ENCODE data around the gene CCDC9. TPM values are rescaled to one million over a fixed set of nuclear protein-coding genes. Genes with fewer than 3 reads are reported as not detected.

The CCDC9 gene
- total and polyA plus RNA-seq, 2 of the 13 experiments (the other 11 are each of a cell fraction or from before 2014, with no cell fraction given), result 2.9 to 6.3 TPM

DNA sequence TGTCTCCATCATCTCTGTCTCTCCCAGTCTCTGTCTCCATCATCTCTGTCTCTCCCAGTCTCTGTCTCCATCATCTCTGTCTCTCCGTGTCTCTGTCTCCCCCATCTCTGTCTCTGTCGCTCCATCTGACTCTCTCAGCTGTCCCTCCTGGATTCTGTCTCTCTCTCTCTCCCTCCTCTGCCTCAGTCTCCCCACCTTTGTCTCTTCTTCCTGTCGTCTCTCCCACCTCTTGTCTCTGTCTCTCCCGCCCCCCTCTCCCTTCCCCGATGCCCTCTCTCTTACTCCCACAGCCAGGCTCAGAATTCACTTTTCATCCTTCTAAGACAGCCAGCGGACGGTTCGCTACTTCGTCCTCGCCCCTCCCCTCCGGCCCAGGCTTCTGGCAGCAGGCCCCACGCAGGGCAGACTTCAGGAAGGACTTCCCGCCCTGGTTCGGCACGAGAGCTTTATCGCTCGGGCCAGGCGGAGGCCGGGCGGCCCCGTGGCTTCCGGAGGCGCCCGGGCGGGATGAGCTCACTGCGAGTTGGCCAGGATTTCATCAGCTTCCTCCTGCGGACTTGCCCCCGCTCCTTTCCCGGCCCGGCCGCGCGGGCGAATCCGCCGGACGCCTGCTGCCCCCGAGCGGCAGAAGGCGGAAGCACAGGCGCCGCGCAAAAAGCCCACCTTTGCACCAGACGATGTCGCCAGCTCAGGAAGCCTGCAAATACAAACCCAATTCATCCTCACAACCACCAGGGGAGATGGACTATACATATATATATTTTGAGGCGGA, 12.4 kb upstream of the CCDC9 start (continued):
- TF ChIP-seq, protein P1, sequence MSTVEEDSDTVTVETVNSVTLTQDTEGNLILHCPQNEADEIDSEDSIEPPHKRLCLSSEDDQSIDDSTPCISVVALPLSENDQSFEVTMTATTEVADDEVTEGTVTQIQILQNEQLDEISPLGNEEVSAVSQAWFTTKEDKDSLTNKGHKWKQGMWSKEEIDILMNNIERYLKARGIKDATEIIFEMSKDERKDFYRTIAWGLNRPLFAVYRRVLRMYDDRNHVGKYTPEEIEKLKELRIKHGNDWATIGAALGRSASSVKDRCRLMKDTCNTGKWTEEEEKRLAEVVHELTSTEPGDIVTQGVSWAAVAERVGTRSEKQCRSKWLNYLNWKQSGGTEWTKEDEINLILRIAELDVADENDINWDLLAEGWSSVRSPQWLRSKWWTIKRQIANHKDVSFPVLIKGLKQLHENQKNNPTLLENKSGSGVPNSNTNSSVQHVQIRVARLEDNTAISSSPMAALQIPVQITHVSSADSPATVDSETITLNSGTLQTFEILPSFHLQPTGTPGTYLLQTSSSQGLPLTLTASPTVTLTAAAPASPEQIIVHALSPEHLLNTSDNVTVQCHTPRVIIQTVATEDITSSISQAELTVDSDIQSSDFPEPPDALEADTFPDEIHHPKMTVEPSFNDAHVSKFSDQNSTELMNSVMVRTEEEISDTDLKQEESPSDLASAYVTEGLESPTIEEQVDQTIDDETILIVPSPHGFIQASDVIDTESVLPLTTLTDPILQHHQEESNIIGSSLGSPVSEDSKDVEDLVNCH (CRISPR knock-in tag; IDR thresholded peaks at IDR 0.05), result no peak
- TF ChIP-seq RAD51 (IDR thresholded peaks at IDR 0.05; ENCODE audit: borderline replicate concordance) (no peak), DPF2 (CRISPR knock-in tag; IDR thresholded peaks at IDR 0.05; ENCODE audit: borderline replicate concordance, low read depth) (no peak), CCAR2 (optimal IDR thresholded peaks at IDR 0.05; ENCODE audit: low read depth, low read length) (no peak), MBNL3 (CRISPR knock-in tag; conservative IDR thresholded peaks at IDR 0.05) (no peak), CBX2 (IDR thresholded peaks at IDR 0.05; ENCODE audit: low read depth, low read length) (no peak), CBX2 (CRISPR knock-in tag; IDR thresholded peaks at IDR 0.05; ENCODE audit: low read depth) (no peak), PHF5A (CRISPR knock-in tag; IDR thresholded peaks at IDR 0.05; ENCODE audit: low read depth, unreplicated experiment) (peak; percentile 13), FOXM1 (CRISPR knock-in tag; IDR thresholded peaks at IDR 0.05) (no peak), CHD4 (IDR thresholded peaks at IDR 0.05; ENCODE audit: borderline replicate concordance, low read length) (peak; percentile 93), EP300 (IDR thresholded peaks at IDR 0.05; ENCODE audit: low read depth in 2 of 2, low read length in 2 of 2) (peak; percentile 51 to 84; a peak in 3 of 4 replicates), EP300 (CRISPR knock-in tag; IDR thresholded peaks at IDR 0.05; ENCODE audit: borderline replicate concordance) (peak; percentile 96), KDM5A (IDR thresholded peaks at IDR 0.05; ENCODE audit: borderline replicate concordance, low read length) (no peak), CHD2 (IDR thresholded peaks at IDR 0.05; ENCODE audit: low read depth, low read length) (no peak), FLYWCH1 (CRISPR knock-in tag; IDR thresholded peaks at IDR 0.05) (peak; percentile 34; the same call in 1 of the 2 replicates)
- TF ChIP-seq, protein P2, sequence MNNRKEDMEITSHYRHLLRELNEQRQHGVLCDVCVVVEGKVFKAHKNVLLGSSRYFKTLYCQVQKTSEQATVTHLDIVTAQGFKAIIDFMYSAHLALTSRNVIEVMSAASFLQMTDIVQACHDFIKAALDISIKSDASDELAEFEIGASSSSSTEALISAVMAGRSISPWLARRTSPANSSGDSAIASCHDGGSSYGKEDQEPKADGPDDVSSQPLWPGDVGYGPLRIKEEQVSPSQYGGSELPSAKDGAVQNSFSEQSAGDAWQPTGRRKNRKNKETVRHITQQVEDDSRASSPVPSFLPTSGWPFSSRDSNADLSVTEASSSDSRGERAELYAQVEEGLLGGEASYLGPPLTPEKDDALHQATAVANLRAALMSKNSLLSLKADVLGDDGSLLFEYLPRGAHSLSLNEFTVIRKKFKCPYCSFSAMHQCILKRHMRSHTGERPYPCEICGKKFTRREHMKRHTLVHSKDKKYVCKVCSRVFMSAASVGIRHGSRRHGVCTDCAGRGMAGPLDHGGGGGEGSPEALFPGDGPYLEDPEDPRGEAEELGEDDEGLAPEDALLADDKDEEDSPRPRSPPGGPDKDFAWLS (CRISPR knock-in tag; IDR thresholded peaks at IDR 0.05; ENCODE audit: borderline replicate concordance), result no peak
- TF ChIP-seq, protein P3, sequence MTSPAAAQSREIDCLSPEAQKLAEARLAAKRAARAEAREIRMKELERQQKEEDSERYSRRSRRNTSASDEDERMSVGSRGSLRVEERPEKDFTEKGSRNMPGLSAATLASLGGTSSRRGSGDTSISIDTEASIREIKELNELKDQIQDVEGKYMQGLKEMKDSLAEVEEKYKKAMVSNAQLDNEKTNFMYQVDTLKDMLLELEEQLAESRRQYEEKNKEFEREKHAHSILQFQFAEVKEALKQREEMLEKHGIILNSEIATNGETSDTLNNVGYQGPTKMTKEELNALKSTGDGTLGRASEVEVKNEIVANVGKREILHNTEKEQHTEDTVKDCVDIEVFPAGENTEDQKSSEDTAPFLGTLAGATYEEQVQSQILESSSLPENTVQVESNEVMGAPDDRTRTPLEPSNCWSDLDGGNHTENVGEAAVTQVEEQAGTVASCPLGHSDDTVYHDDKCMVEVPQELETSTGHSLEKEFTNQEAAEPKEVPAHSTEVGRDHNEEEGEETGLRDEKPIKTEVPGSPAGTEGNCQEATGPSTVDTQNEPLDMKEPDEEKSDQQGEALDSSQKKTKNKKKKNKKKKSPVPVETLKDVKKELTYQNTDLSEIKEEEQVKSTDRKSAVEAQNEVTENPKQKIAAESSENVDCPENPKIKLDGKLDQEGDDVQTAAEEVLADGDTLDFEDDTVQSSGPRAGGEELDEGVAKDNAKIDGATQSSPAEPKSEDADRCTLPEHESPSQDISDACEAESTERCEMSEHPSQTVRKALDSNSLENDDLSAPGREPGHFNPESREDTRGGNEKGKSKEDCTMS (CRISPR knock-in tag; conservative IDR thresholded peaks at IDR 0.05), result no peak
- TF ChIP-seq, protein P4, sequence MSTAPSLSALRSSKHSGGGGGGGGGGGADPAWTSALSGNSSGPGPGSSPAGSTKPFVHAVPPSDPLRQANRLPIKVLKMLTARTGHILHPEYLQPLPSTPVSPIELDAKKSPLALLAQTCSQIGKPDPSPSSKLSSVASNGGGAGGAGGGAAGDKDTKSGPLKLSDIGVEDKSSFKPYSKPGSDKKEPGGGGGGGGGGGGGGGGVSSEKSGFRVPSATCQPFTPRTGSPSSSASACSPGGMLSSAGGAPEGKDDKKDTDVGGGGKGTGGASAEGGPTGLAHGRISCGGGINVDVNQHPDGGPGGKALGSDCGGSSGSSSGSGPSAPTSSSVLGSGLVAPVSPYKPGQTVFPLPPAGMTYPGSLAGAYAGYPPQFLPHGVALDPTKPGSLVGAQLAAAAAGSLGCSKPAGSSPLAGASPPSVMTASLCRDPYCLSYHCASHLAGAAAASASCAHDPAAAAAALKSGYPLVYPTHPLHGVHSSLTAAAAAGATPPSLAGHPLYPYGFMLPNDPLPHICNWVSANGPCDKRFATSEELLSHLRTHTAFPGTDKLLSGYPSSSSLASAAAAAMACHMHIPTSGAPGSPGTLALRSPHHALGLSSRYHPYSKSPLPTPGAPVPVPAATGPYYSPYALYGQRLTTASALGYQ (CRISPR knock-in tag; IDR thresholded peaks at IDR 0.05), result peak; percentile 65; the same call in 1 of the 2 replicates
- TF ChIP-seq, protein P5, sequence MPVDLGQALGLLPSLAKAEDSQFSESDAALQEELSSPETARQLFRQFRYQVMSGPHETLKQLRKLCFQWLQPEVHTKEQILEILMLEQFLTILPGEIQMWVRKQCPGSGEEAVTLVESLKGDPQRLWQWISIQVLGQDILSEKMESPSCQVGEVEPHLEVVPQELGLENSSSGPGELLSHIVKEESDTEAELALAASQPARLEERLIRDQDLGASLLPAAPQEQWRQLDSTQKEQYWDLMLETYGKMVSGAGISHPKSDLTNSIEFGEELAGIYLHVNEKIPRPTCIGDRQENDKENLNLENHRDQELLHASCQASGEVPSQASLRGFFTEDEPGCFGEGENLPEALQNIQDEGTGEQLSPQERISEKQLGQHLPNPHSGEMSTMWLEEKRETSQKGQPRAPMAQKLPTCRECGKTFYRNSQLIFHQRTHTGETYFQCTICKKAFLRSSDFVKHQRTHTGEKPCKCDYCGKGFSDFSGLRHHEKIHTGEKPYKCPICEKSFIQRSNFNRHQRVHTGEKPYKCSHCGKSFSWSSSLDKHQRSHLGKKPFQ (CRISPR knock-in tag; IDR thresholded peaks at IDR 0.05; ENCODE audit: insufficient replicate concordance), result peak; percentile 85
